AG10803 (cell line): Measurements from ENCODE around the gene ISM1.

ENCODE experiments used
- DNase-seq: peaks from one replicate; pipeline ENCODE4 v3.0.0; 2010; ENCODE audit warnings: low read depth
- H3K4me3 ChIP-seq: 2 replicates; pipeline ENCODE4 v1.5.1; 2011; ENCODE audit warnings: mild to moderate bottlenecking, low read length, control low read depth
- CTCF ChIP-seq: conservative IDR thresholded peaks from 2 replicates; pipeline ENCODE4 v1.5.1; 2011; ENCODE audit warnings: mild to moderate bottlenecking, low read length, control low read depth, inconsistent platforms

The ISM1 gene

DNA sequence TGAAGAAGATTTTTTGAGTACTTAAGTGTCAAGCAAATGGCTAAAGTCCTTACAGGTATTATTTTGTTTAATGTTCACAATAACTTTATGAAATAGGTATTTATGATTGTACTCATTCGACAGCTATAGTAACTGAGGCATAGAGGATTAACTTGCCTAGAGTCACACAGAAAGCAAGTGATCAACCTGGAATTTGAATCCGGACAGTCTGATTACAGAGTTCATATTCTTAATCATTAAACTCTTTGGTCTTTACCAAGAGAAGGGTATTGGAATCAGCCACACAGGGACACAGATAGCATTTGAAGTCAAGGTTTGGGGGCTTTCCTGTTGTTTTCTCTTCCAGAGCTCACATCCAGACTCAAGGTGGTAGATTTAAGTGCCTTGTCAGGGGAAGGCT, 69.7 kb downstream of the ISM1 start:
- no peak for TF ChIP-seq CTCF
- DNase-seq: no peak
- H3K4me3 ChIP-seq: no peak overlapping the region

- no peak for DNase-seq
- no peak for TF ChIP-seq CTCF
Observed at GRCh38 chr20:13291157-13291556, 70.1 kb downstream of the ISM1 start.

DNA sequence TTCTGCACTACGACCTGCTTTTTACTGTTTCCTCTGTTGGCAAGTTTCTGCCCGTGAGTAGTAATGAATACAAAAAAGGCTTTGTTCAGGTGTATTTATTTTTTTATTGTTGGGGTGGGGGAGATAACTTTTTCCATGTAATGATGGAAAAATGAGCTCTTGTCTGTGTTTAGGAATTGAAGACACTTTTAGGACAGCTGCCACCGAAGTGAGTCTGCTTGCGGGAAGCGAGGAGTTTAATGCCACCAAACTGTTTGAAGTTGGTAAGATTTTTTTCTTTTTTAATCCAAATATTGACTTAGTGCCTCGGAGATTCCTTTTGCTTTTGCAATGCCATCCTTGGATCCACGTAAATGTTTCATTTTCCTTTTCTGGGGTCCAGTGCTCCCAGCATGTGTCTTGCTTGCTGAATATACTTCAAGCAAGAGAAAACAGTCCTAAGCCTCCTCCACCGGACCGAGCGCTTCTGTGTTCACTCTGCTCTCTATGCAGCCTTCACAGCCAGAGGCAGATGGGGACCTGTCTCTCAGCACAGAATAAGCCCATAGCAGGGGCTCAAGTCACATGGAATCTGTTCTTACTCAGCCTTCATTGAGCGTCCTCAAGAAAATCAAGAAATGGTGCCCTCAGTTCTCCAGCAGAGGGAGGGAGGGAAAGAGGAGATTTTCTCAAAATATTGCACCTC, 71.3 kb downstream of the ISM1 start:
- DNase-seq: no peak
- no peak overlapping the region for H3K4me3 ChIP-seq
- TF ChIP-seq CTCF: no peak

More at GRCh38 chr20:13291157-13291556, 70.1 kb downstream of the ISM1 start:
- H3K4me3 ChIP-seq: no peak overlapping the region

DNA sequence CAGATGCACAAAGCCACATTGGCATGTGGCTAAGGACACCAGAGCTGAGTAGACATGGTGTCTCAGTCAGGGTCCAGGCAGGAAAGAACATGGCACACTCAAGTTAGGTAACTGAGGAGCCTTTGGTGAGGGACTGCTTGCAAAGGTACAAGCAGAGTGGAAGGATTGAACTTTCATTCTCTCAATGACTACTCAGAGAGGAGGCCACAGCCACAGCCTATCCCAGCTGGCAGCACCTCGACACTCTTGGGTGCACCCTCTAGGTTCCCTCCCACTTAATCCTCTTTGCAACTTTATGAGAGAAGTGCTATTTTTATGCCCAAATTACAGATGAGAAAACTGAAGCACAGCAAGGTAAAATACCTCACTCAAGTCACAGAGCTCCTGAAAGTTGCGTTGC, 73.4 kb downstream of the ISM1 start:
- no peak for TF ChIP-seq CTCF
- no peak for DNase-seq

DNA sequence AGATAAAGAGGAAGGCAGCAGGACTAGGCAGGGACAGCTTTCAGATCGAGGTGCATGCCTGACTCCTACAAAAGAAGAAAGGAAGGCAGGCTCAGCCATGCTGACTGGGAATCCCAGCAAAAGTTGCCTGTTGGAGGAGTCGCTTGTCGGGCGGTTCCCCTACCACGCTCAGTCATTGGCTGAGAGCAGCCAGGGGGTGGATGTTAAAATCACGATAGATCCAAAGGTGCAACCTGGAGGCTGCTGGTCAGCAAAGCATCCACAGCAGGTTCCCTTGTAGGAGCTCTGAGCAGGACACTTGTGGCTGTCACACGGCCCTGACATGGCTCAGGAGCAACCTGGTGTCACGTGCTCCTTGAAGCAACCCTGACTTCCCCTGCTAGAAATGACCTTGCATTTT, 74.6 kb downstream of the ISM1 start:
- no peak for DNase-seq
- TF ChIP-seq CTCF: no peak
- H3K4me3 ChIP-seq: no peak overlapping the region

More for the DNA sequence above, 73.4 kb downstream of the ISM1 start:
- H3K4me3 ChIP-seq: no peak overlapping the region

DNA sequence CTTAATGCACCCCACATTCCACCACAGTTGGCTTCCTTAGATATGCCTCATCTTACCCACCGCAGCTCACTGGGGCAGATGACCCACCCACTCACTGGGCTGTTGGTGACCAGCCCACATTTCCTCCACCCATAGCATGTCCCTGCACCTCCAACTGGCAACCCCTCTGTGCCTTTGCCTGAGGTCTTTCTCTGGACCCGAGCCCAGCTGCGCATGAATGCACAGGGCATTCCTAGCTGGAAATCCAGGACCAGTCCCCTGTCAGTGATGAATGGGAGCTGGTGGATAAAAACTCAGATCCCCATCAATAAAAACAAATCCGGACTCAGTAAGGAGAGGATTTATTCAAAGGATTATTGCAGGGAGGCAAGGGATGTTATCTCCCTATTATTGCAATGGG, 75.0 kb downstream of the ISM1 start:
- H3K4me3 ChIP-seq: no peak overlapping the region
- no peak for TF ChIP-seq CTCF
- no peak for DNase-seq

DNA sequence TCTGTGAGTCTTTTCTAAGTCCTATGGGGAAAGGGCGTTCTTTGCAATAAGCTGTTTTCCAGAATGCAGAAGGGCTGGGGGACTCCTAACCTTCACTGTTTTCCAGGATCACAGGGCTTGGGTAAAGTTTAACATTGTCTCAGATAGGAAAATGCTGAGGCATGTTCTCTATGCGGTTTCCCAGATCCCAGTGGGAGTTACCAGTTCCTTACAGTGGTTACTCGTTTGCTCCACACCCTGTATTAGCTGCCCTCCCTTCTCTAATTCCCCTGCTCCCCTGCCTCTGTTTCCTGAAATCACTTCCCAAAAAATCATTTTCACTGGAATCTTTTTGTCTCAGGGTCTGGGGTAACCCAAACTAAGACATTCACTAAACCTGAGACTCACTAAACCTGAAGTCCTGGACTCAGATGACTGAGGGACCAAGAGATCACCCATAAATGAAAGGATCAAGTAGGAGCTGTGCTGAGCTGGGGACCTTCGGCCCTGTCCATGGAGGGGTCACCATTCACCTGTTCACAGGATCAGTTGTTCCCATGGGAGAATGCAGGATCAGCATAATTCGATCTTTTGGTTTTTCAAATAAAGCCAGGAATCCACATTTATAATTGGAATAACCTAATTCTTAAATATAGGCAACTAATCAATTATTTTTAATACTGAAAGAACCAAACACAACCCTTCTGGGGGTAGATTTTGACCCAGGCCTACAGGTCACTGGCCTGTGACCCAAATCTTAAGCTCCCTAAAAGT, 76.2 kb downstream of the ISM1 start:
- no peak overlapping the region for H3K4me3 ChIP-seq
- DNase-seq: no peak
- no peak for TF ChIP-seq CTCF
